Suprapubic skin (tissue), 4 donors: ENCODE measurements around the gene MAP2K3. TPM values are rescaled to one million over a fixed set of nuclear protein-coding genes. Genes with fewer than 3 reads are reported as not detected.
"Not testable (repeated sequence)": the region's sequence is repeated elsewhere in the genome, so short reads cannot be mapped to it uniquely, and the experiment has no call there.

Experiments
- DNase-seq, 2 donors: peaks; one replicate each; pipeline ENCODE4 v3.0.0-alpha.2; 2019; ENCODE audit warnings: low spot score in 2 of 2
- H3K27ac ChIP-seq: fragments of 200-600 bp; sonication (generic); one replicate; pipeline ENCODE4 v1.5.1; 2019
- H3K27me3 ChIP-seq: fragments of 200-600 bp; sonication (generic); one replicate; pipeline ENCODE4 v1.5.1; 2019
- H3K36me3 ChIP-seq: fragments of 200-600 bp; sonication (generic); one replicate; pipeline ENCODE4 v1.5.1; 2019
- H3K4me1 ChIP-seq: fragments of 200-600 bp; sonication (generic); one replicate; pipeline ENCODE4 v1.5.1; 2019
- H3K4me3 ChIP-seq: fragments of 200-600 bp; sonication (generic); one replicate; pipeline ENCODE4 v1.5.1; 2019; ENCODE audit warnings: mild to moderate bottlenecking
- H3K9me3 ChIP-seq: fragments of 200-600 bp; sonication (generic); one replicate; pipeline ENCODE4 v1.5.1; 2019
- CTCF ChIP-seq, 2 donors: fragments of 200-600 bp in 1 of 2; fragments of 450-650 bp in 1 of 2; sonication (generic) in 1 of 2; IDR thresholded peaks; one replicate each; pipeline ENCODE4 v1.5.1; 2016 to 2019; ENCODE audit warnings: antibody characterized with exemption in 2 of 2, mild to moderate bottlenecking in 1 of 2, moderate library complexity in 1 of 2
- EP300 ChIP-seq: sonication (generic); formaldehyde crosslinking; IDR thresholded peaks from one replicate; pipeline ENCODE4 v1.6.1; 2017; ENCODE audit warnings: antibody characterized with exemption
- POLR2A ChIP-seq, 2 donors: fragments of 450-650 bp; IDR thresholded peaks; one replicate each; pipeline ENCODE4 v1.6.1; 2017; ENCODE audit warnings: antibody characterized with exemption in 2 of 2, mild to moderate bottlenecking in 2 of 2, moderate library complexity in 2 of 2
- POLR2AphosphoS5 ChIP-seq, 3 donors: sonication (generic); formaldehyde crosslinking; IDR thresholded peaks; one replicate each; pipeline ENCODE4 v1.6.1; 2017; ENCODE audit warnings: antibody characterized with exemption in 3 of 3
- WGBS: methylation state at CpG from one replicate; pipeline ENCODE4 v1.1.5; 2018; 5-methylcytosine and 5-hydroxymethylcytosine counted together
- total RNA-seq, 4 donors: library from RNA; depleted of rRNA; stranded (reverse); fragments of >200 nt; gene quantifications; one replicate each; pipeline ENCODE4 v1.1.0, GENCODE V29; 2016

MAP2K3 gene
- total RNA-seq, 4 donors from 2014 or later: 54.5 to 97.4 (median 72.9) TPM

GRCh38 chr17:21327921-21328320 is 43.4 kb downstream of the MAP2K3 start:
- DNase-seq, H3K27ac ChIP-seq, H3K4me3 ChIP-seq, H3K4me1 ChIP-seq, H3K27me3 ChIP-seq, H3K36me3 ChIP-seq, H3K9me3 ChIP-seq: not testable (repeated sequence)
- WGBS: 77% methylated on average over 1 of the region's 1 CpG

GRCh38 chr17:21328778-21329177 is 44.3 kb downstream of the MAP2K3 start:
- H3K4me3 ChIP-seq, DNase-seq, H3K9me3 ChIP-seq, H3K36me3 ChIP-seq, H3K27me3 ChIP-seq, H3K27ac ChIP-seq, H3K4me1 ChIP-seq: not testable (repeated sequence)
- WGBS: 76% methylated on average over 2 of the region's 2 CpGs

GRCh38 chr17:21330436-21331160 is 46.1 kb downstream of the MAP2K3 start:
- Histone ChIP-seq H3K4me1 (no peaks in the 10 kb centered on the region), H3K4me3 (no peak overlapping the region), H3K27ac (no peak overlapping the region), H3K36me3 (no peaks in the 10 kb centered on the region), H3K27me3 (no peaks in the 10 kb centered on the region), H3K9me3 (peaks cover 4% of the 10 kb centered on the region)
- 74% methylated on average over 9 of the region's 9 CpGs for WGBS
- TF ChIP-seq POLR2AphosphoS5 (IDR thresholded peaks at IDR 0.05): no peak
- TF ChIP-seq POLR2A (IDR thresholded peaks at IDR 0.05): no peak
- TF ChIP-seq CTCF (IDR thresholded peaks at IDR 0.05): no peak
- TF ChIP-seq EP300: no peak
- peak; percentile 49 to 57 for DNase-seq

- not testable (repeated sequence) for H3K27me3 ChIP-seq, H3K4me1 ChIP-seq, H3K9me3 ChIP-seq, H3K4me3 ChIP-seq, H3K36me3 ChIP-seq, H3K27ac ChIP-seq
- WGBS: 91% methylated on average over 4 of the region's 4 CpGs
- peak in 1 of 2 donors; percentile 16 for DNase-seq
These were observed 52.2 kb downstream of the MAP2K3 start for GRCh38 chr17:21336541-21337294.

GRCh38 chr17:21337981-21338625 is 53.6 kb downstream of the MAP2K3 start:
- DNase-seq: not testable (repeated sequence)
- 69% methylated on average over 8 of the region's 8 CpGs for WGBS

GRCh38 chr17:21339011-21339410 is 54.5 kb downstream of the MAP2K3 start:
- Histone ChIP-seq H3K27me3 (no peaks in the 10 kb centered on the region), H3K36me3 (no peaks in the 10 kb centered on the region), H3K9me3 (no peaks in the 10 kb centered on the region), H3K4me3 (no peak overlapping the region), H3K27ac (no peak overlapping the region), H3K4me1 (no peaks in the 10 kb centered on the region)
- no peak for TF ChIP-seq CTCF (IDR thresholded peaks at IDR 0.05)
- TF ChIP-seq POLR2AphosphoS5 (IDR thresholded peaks at IDR 0.05): no peak
- TF ChIP-seq POLR2A (IDR thresholded peaks at IDR 0.05): no peak
- no peak for TF ChIP-seq EP300
- no peak for DNase-seq
- WGBS: 73% methylated on average over 7 of the region's 7 CpGs

More at GRCh38 chr17:21337981-21338625, 53.6 kb downstream of the MAP2K3 start:
- not testable (repeated sequence) for H3K36me3 ChIP-seq, H3K27ac ChIP-seq, H3K4me3 ChIP-seq, H3K9me3 ChIP-seq, H3K4me1 ChIP-seq, H3K27me3 ChIP-seq

- H3K27ac ChIP-seq, H3K4me3 ChIP-seq, DNase-seq, H3K27me3 ChIP-seq, H3K9me3 ChIP-seq, H3K4me1 ChIP-seq, H3K36me3 ChIP-seq: not testable (repeated sequence)
- 92% methylated on average over 9 of the region's 11 CpGs for WGBS
These were observed 55.1 kb downstream of the MAP2K3 start for GRCh38 chr17:21339571-21339970.

- not testable (repeated sequence) for H3K27ac ChIP-seq, H3K36me3 ChIP-seq, DNase-seq, H3K9me3 ChIP-seq, H3K4me1 ChIP-seq, H3K4me3 ChIP-seq, H3K27me3 ChIP-seq
- WGBS: 84% methylated on average over 6 of the region's 6 CpGs
These were observed 55.9 kb downstream of the MAP2K3 start for GRCh38 chr17:21340407-21340806.

GRCh38 chr17:21341279-21341678 is 56.8 kb downstream of the MAP2K3 start:
- not testable (repeated sequence) for H3K4me3 ChIP-seq, H3K9me3 ChIP-seq, H3K27me3 ChIP-seq, H3K27ac ChIP-seq, H3K36me3 ChIP-seq, DNase-seq, H3K4me1 ChIP-seq
- WGBS: 57% methylated on average over 1 of the region's 4 CpGs

- H3K27ac ChIP-seq, H3K4me1 ChIP-seq, H3K4me3 ChIP-seq, H3K36me3 ChIP-seq, H3K9me3 ChIP-seq, DNase-seq, H3K27me3 ChIP-seq: not testable (repeated sequence)
- 88% methylated on average over 6 of the region's 8 CpGs for WGBS
These were observed 57.5 kb downstream of the MAP2K3 start for GRCh38 chr17:21341925-21342540.
